CD4-positive, alpha-beta T cell treated with Interleukin-4 for 4 hours (primary cell): ENCODE data around the gene TRAPPC13.

ENCODE experiments used
- DNase-seq: peaks from one replicate; pipeline ENCODE4 v3.0.0-alpha.2; 2020

TRAPPC13 gene

DNA sequence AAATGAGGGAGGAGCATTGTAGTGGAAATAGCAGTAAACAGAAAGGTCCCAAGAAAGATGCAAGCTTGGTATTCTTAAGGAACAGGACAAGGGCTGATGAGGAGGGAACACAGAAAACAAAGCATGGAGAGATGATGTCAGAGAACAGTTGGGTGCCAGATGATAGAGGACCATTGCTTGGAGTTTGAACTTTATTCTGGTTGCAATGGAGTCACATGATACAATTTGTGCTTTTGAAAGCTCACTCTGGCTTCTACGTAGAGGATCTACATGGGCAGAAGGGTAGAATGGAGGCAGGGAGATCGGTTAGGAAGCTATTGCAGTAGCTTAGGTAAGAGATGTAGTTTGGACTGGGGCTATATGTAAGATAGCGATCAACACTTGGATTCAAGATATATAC is 57.3 kb downstream of the TRAPPC13 start:
- no peak for DNase-seq

DNA sequence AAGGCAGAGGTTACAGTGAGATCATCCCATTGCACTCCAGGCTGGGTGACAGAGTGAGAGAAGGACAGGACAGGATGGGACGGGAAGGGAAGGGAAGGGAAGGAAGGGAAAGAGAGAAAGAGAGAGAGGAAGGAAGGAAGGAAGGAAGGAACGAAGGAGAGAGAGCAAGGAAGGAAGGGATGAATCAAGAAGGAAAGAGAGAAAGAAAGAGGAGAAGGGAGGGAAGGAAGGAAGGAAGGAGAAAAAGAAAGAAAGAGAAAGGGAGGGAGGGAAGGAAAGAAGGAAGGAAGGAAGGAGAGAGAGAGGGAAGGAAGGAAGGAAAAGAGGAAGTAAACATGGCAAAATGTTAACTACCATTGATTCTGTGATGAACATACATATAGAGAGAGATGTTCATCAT is 68.3 kb downstream of the TRAPPC13 start:
- DNase-seq = no peak

GRCh38 chr5:65695162-65695755 is 70.4 kb downstream of the TRAPPC13 start:
- no peak for DNase-seq

DNA sequence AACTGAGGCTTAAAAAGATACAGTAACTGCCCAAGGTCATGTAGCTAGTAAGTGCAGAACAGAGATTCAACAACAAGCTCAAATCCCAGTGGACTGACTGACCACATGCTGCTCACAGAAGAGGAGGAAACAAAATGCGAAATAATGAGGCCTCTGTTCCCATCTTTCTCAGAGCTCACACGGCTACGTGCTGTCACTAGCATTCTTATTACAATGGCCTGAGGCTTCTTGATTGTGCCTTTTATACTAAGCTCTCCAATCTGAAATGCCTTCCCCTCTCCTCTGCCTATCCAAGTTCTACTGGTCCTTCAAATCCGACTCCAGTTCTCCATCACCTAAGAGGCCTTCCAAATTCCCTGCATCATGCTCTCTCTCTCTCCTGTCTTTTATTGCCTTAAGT is 71.1 kb downstream of the TRAPPC13 start:
- no peak for DNase-seq

DNA sequence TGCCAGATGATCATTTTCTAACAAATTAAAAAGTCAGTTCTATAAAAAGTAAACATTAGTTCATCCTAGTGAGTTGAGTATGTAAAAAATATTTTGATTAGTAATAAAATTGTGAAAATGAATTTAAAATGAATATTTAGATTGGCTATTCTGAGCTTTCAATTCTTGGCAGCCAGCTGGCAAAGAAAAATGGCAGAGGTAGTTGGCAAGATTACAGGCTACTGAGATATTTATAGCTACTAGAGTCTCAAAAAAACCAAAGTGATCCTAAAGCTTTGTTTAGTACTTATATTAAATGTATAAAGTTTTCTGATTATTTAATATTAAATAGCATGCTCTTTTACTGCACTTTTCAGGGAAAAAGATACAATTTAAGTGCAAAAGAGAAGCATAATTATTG is 72.1 kb downstream of the TRAPPC13 start:
- DNase-seq = no peak

- no peak for DNase-seq
Measured at GRCh38 chr5:65699338-65699737, 74.5 kb downstream of the TRAPPC13 start.

- DNase-seq = no peak
Measured at GRCh38 chr5:65702036-65702435, 77.2 kb downstream of the TRAPPC13 start.

GRCh38 chr5:65704621-65705239 is 79.9 kb downstream of the TRAPPC13 start:
- DNase-seq = no peak

DNA sequence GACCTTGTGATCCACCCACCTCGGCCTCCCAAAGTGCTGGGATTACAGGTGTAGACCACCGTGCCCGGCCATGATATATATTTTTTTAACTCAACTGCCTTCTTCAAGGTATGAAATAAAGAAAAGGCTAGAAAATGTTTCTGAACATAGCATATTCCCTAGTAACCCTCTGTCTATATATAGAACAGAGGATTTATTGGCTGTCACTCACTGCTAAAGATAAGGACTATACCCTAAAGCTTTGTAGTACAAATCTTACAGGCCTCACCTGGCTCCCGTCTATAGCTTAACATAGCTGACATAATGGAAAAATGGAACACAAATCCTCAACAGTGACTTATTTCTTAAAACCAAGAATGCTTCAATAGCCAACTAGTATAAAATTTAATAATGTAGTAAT is 82.8 kb downstream of the TRAPPC13 start:
- no peak for DNase-seq

DNA sequence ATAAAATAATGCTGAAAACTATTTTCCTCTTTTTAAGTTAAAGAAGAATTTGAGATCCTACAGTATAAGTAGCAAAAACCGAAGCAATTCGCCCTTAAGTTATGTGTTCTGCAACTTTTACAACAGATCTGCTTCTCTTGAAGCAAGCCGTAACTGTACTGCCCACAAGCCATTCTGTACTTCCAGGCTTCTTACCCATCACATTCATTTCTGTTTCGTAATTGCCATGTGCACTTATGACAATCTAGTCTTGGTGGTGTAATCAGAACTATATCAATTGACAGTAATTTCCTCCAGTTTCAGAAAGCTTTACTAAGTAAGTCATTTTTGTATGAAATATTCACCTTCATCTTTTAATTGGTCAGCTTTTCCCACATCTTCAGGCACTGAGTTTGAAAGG is 83.3 kb downstream of the TRAPPC13 start:
- no peak for DNase-seq
